B cell (primary cell): ENCODE results near the gene KLHL24. TPM values are rescaled to one million over a fixed set of nuclear protein-coding genes. Genes with fewer than 3 reads are reported as not detected.

Experiments
- ATAC-seq: fragments of 200-7000 bp; cut with Tn5 transposase; one replicate; pipeline ENCODE4 v1.10.0; 2021; ENCODE audit warnings: low read depth, mild to moderate bottlenecking, moderate number of reproducible peaks, moderate library complexity
- CTCF ChIA-PET: fragments of 350-600 bp; sonication (Branson Sonifier 250); formaldehyde crosslinking; loops from one replicate; lab custom pipeline; 2021; ENCODE audit warnings: antibody characterized with exemption, inconsistent platforms; lab: Charles Lee
- POLR2A ChIA-PET: fragments of 350-600 bp; sonication (Branson Sonifier 250); formaldehyde crosslinking; loops from one replicate; lab custom pipeline; 2021; ENCODE audit warnings: antibody characterized with exemption; lab: Charles Lee
- DNase-seq: peaks from one replicate; pipeline ENCODE4 v3.0.0; 2013
- H2AFZ ChIP-seq: 2 replicates; pipeline ENCODE4 v1.6.1; 2012; ENCODE audit warnings: mild to moderate bottlenecking, low read depth, low read length; ENCODE audit not compliant: insufficient read depth, poor library complexity, severe bottlenecking
- H3K27ac ChIP-seq, 2 donors: 1 replicate in 1 of 2; 2 replicates in 1 of 2; pipeline ENCODE4 v1.5.1; 2012 to 2013; ENCODE audit warnings: low read length in 2 of 2, mild to moderate bottlenecking in 2 of 2, moderate library complexity in 1 of 2
- H3K27me3 ChIP-seq, 4 experiments: fragments of 200-600 bp in 1 of 4; sonication (generic) in 1 of 4; replicated peaks in 1 of 4; 1 replicate in 2 of 4; 2 replicates in 2 of 4; pipeline versions ENCODE4 v1.6.1 to v1.7.0; 2013 to 2016; ENCODE audit warnings: low read length in 3 of 4, mild to moderate bottlenecking in 2 of 4, mixed read lengths in 1 of 4, moderate library complexity in 1 of 4; ENCODE audit not compliant: insufficient read depth in 4 of 4, control insufficient read depth in 3 of 4; ENCODE audit errors: control extremely low read depth in 1 of 4
- H3K36me3 ChIP-seq, 2 experiments: replicated peaks in 1 of 2; 1 replicate in 1 of 2; 2 replicates in 1 of 2; pipeline versions ENCODE4 v1.6.1 to v1.7.1; 2013; ENCODE audit warnings: low read length in 1 of 2; ENCODE audit not compliant: insufficient read depth in 2 of 2, control insufficient read depth in 1 of 2; ENCODE audit errors: control extremely low read depth in 1 of 2, extremely low read depth in 1 of 2
- H3K4me1 ChIP-seq, 2 donors: fragments of 200-600 bp in 1 of 2; sonication (generic) in 1 of 2; 1 replicate in 1 of 2; 2 replicates in 1 of 2; pipeline versions ENCODE4 v1.5.1 to v1.6.1; 2013 to 2017; ENCODE audit warnings: low read length in 2 of 2; ENCODE audit not compliant: control insufficient read depth in 2 of 2, insufficient read depth in 2 of 2
- H3K4me2 ChIP-seq: replicated peaks from 2 replicates; pipeline ENCODE3; 2012; ENCODE audit warnings: mild to moderate bottlenecking, low read depth, low read length; ENCODE audit not compliant: poor library complexity, severe bottlenecking
- H3K4me3 ChIP-seq, 5 experiments: fragments of 200-600 bp in 1 of 5; sonication (generic) in 1 of 5; 1 replicate in 3 of 5; 2 replicates in 2 of 5; pipeline versions ENCODE4 v1.5.1 to v1.7.0; 2011 to 2016; ENCODE audit warnings: low read length in 4 of 5, mild to moderate bottlenecking in 4 of 5, low read depth in 2 of 5, control low read depth in 1 of 5, moderate library complexity in 1 of 5; ENCODE audit not compliant: insufficient read depth in 1 of 5; ENCODE audit errors: control extremely low read depth in 1 of 5, extremely low read depth in 1 of 5
- H3K79me2 ChIP-seq: fragments of 200-600 bp; sonication (generic); one replicate; pipeline ENCODE4 v1.6.0; 2016; ENCODE audit warnings: low read length; ENCODE audit not compliant: control insufficient read depth, insufficient read depth
- H3K9ac ChIP-seq: fragments of 200-600 bp; sonication (generic); 2 replicates; pipeline ENCODE4 v1.6.1; 2017; ENCODE audit warnings: mild to moderate bottlenecking, low read length, moderate library complexity
- H3K9me3 ChIP-seq, 3 donors: one replicate each; pipeline versions ENCODE4 v1.6.1 to v1.7.1; 2013; ENCODE audit warnings: low read length in 2 of 3; ENCODE audit not compliant: control insufficient read depth in 2 of 3, insufficient read depth in 1 of 3; ENCODE audit errors: control extremely low read depth in 1 of 3
- H4K20me1 ChIP-seq: 2 replicates; pipeline ENCODE4 v1.6.0; 2012; ENCODE audit warnings: mild to moderate bottlenecking, low read length; ENCODE audit not compliant: insufficient read depth, control insufficient read depth, poor library complexity, severe bottlenecking
- H3K27ac Mint-ChIP-seq: one replicate; pipeline ENCODE4 v1.8.0; 2021; ENCODE audit warnings: mixed read lengths
- H3K27me3 Mint-ChIP-seq: one replicate; pipeline ENCODE4 v1.8.0; 2021; ENCODE audit warnings: mixed read lengths
- H3K4me1 Mint-ChIP-seq: one replicate; pipeline ENCODE4 v1.8.0; 2021; ENCODE audit warnings: mixed read lengths
- H3K4me3 Mint-ChIP-seq: one replicate; pipeline ENCODE4 v1.8.0; 2021; ENCODE audit warnings: mixed read lengths
- H3K9me3 Mint-ChIP-seq: one replicate; pipeline ENCODE4 v1.8.0; 2022; ENCODE audit warnings: mixed read lengths; ENCODE audit not compliant: insufficient read depth
- CTCF ChIP-seq: fragments of 200-600 bp; IDR thresholded peaks from one replicate; pipeline ENCODE4 v1.8.0; 2022; ENCODE audit warnings: antibody characterized with exemption, mild to moderate bottlenecking
- EZH2 ChIP-seq: IDR thresholded peaks from 2 replicates; pipeline ENCODE4 v1.6.1; 2012; ENCODE audit warnings: borderline replicate concordance, low read depth, mild to moderate bottlenecking, moderate library complexity, low read length; ENCODE audit not compliant: insufficient read depth, poor library complexity, severe bottlenecking
- WGBS: methylation state at CpG from one replicate; pipeline ENCODE4 v1.1.5; 2013; ENCODE audit warnings: missing lambda C conversion rate; ENCODE audit not compliant: insufficient coverage; 5-methylcytosine and 5-hydroxymethylcytosine counted together
- intact Hi-C: fragments of 100-400 bp; cut with micrococcal nuclease; formaldehyde crosslinking; loops from one replicate; pipeline ENCODE4 v1.10.0; 2022
- polyA plus RNA-seq: library from polyadenylated mRNA; depleted of rRNA; stranded (reverse); fragments of >200 nt; gene quantifications from 2 replicates; pipeline ENCODE4 v1.2.3, GENCODE V29; 2012
- total RNA-seq, 2 donors: library from RNA; stranded (reverse); fragments of 120-200 nt in 1 of 2; gene quantifications; 1 replicate in 1 of 2; 2 replicates in 1 of 2; pipeline versions ENCODE4 v1.2.3 to v1.2.4, GENCODE V29; 2013 to 2022

Gene KLHL24
- total and polyA plus RNA-seq, 2 donors (not counting 1 experiment from before 2014, with no cell fraction given) = 37.4 to 134 TPM

GRCh38 chr3:183695569-183696364 is 60.3 kb downstream of the KLHL24 start:
- POLR2A ChIA-PET = no interaction called here
- H3K36me3 ChIP-seq = no peaks in the 10 kb centered on the region
- ATAC-seq = no peak
- H3K27ac ChIP-seq = no peak overlapping the region
- Mint-ChIP-seq H3K4me3 (peak overlapping the region; percentile 56), H3K9me3 (no peaks in the 10 kb centered on the region), H3K27me3 (no peaks in the 10 kb centered on the region), H3K27ac (peak overlapping the region; percentile 32), H3K4me1 (peaks cover 28% of the 10 kb centered on the region)
- TF ChIP-seq CTCF (no peak), EZH2 (no peak)
- peaks cover 6% of the 10 kb centered on the region for H4K20me1 ChIP-seq
- no peak overlapping the region for H2AFZ ChIP-seq
- H3K79me2 ChIP-seq = peaks cover 35% of the 10 kb centered on the region
- H3K27me3 ChIP-seq = no peaks in the 10 kb centered on the region
- WGBS = 97% methylated on average over 6 of the region's 7 CpGs
- DNase-seq = no peak
- H3K4me3 ChIP-seq = no peak overlapping the region
- CTCF ChIA-PET = interaction anchor here (0.7 to 2.1 kb wide), 3 partner anchors 10 to 59 kb away, joined by 3 to 6 read pairs (median 3); no protein-coding TSS in a partner anchor
- intact Hi-C loops = loop anchor here (5.0 kb wide), 2 partner anchors 138 to 602 kb away; partner anchors contain the start of genes KLHL6 and PSMD2
- H3K9me3 ChIP-seq = no peaks in the 10 kb centered on the region
- peaks cover 18% of the 10 kb centered on the region in 2 donors for H3K4me1 ChIP-seq
- H3K4me2 ChIP-seq = no peak overlapping the region
- no peak overlapping the region for H3K9ac ChIP-seq
